GM21526 (cell line): Measurements from ENCODE around the gene GPRC6A.

ENCODE experiments used
- ATAC-seq: cut with Tn5 transposase; IDR thresholded peaks from one replicate; pipeline ENCODE4 v1.9.1; 2021; ENCODE audit warnings: moderate library complexity; ENCODE audit not compliant: unreplicated experiment, low FRiP score

GPRC6A gene

GRCh38 chr6:116797585-116797984, 31.3 kb downstream of the GPRC6A start:
- ATAC-seq = no peak

- no peak for ATAC-seq
These were observed 35.7 kb downstream of the GPRC6A start for GRCh38 chr6:116793224-116793623.

DNA sequence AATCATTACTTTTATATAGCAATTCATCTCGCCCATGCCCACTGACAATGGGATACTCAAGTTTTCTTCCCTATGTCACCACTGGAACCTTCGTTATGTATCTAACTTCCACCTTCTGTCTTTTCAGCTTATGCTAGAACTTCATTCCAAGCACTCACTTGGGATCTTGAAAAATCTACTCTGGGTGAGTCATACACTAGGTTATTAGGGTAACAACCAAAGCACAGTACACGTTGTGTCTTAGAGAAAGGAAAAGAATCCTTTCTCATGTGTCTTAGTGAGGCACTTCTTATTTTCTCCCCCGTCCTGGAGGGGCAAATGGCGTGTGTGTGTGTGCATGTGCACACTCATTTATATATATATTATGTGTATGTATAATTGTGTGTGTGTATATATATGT, 45.0 kb downstream of the GPRC6A start:
- no peak for ATAC-seq

- no peak for ATAC-seq
These were observed 49.2 kb downstream of the GPRC6A start for GRCh38 chr6:116779573-116780164.

GRCh38 chr6:116773886-116774285, 55.0 kb downstream of the GPRC6A start:
- no peak for ATAC-seq

- no peak for ATAC-seq
These were observed 56.4 kb downstream of the GPRC6A start for GRCh38 chr6:116772450-116772849.

DNA sequence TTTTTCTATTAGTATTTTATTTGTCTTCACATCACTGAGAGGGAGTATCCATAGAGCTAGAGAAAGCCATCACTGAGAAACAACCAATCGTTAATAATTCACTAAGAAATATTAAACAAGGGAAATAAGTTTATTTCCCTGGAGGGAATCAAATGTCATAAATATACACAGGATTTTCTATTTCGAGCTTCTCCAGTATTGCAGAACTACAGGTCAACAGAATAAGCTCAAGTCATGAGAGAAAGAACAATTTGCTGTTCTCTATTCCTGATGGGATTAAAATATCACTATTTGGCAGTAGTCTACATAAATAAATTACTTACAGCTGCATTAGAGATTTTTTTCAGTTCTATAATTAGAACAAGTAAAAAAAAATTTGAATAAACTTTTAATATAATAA, 61.2 kb downstream of the GPRC6A start:
- no peak for ATAC-seq

- ATAC-seq = no peak
These were observed 62.2 kb downstream of the GPRC6A start for GRCh38 chr6:116766506-116767176.

DNA sequence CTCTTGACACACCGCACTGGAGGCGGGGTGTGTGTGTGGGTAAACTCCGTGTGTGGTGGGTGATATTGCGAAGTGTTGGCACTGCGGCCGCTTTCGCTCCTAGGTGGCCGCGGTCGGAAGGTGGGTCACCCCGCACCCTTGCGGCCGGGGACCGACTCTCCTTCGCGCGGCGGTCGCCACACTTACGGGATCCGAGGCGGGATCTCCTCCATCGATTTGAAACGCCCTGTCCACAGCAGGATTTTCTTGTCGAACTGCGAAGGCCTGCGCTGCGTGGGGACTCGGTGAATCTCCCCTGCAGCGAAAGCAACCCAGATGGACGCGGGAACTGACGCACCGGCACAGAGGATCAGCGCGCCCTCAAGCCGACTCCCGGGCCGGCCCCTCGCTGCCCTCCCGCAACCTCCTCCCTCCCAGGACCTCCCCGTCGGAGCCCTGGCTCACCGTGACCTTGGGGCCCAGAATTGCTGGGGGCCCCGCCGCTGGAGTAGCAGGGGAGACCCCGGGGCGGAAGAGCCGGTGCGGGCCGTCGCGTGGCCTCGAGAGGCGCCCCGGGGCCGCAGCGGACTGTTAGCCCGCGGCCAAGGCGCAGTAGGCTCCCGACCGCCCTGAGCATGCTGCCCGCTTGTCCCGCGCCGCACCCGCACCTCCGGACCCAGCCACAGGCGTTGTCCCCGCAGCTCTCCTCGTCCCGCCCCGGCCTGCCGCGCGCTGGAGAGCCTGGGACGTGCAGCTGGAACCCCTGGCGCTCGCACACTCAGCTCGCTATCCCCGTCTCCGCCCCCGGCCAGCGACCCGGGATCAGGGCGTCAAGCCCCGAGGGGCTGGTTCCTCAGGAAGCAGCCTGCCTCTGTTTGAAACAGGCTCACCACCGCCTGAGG, 63.7 kb downstream of the GPRC6A start, which contains the start of gene FAM162B:
TSS of gene FAM162B (minus strand) at position 759 of the 881 bp plus-strand sequence. CDS start at position 616, 143 bp downstream.
- ATAC-seq = no peak

- no peak for ATAC-seq
These were observed 64.3 kb downstream of the GPRC6A start for GRCh38 chr6:116764629-116764960.

DNA sequence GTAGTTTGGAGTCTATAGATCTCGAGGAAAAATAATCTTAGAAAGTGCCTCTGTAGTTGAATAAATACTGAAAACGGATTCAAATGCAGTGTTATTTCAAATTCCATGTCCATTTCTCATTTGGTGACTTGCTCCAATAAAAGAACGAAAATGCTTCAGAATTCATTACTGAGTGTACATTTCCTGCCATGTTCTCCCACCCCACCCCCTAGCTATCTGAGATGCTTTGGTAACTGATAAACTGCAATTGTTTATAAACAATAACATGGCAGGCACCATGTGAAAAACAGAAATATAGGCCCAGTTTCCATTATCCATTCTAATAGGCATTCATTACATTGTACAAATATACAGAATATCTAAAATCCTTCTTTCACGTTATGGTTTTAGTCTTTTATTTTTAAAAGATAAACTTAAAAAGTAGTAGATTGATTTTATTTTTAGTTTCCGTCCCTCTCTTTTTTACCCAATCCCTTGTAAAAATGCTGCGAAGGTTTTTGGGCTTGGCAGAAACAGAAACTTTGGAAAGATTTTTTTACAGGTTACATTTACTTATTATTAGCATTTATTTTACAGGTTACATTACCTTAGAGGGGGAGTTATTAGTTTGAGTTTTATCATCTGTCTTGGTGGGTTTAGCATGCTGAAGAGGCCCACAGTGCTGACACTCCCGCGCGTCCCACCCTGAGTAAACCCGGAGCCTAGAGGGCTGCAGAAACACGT, 64.8 kb downstream of the GPRC6A start:
- no peak for ATAC-seq

GRCh38 chr6:116763048-116763447, 65.8 kb downstream of the GPRC6A start:
- ATAC-seq = no peak

GRCh38 chr6:116762235-116762634, 66.6 kb downstream of the GPRC6A start:
- ATAC-seq = no peak

DNA sequence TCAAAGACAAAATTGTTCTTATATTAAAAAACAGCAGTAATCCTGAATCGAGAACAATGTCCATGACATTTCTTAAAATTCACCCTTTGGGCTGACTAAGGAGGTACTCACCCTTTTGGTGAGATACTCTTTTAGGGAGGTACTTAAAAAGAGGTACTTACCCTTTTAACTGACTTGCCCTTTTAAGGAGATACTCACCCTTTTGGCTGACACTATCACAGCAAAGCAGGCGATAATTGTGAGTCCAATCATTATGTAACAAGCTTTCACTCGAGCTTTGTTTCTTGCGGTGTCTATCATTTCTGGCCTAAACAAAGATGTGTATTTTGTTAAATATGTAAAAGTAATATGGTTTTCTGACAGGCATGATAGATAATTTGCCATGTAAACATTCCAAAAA, 67.1 kb downstream of the GPRC6A start:
- ATAC-seq = no peak

DNA sequence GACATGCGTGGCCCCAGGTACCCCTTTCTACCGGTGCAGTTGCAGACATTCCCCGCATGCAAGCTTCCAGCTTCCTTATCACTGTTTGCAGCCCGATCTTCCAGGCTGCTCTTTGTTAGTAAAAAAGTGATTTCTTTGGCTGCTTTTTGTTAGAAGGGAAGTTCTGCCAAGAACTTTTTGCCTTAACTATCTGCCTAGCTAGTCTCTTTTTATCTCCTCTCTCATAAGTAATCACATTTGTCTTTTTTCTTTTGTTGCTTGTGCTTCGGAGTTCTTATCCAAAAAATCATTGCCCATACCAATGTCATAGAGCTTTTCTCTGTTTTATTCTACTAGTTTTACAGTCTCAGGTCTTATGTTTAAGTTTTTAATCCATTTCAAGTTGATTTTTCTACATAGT, 83.7 kb downstream of the GPRC6A start:
- no peak for ATAC-seq
